ENCODE measurements around the gene TPI1.

The TPI1 gene

DNA sequence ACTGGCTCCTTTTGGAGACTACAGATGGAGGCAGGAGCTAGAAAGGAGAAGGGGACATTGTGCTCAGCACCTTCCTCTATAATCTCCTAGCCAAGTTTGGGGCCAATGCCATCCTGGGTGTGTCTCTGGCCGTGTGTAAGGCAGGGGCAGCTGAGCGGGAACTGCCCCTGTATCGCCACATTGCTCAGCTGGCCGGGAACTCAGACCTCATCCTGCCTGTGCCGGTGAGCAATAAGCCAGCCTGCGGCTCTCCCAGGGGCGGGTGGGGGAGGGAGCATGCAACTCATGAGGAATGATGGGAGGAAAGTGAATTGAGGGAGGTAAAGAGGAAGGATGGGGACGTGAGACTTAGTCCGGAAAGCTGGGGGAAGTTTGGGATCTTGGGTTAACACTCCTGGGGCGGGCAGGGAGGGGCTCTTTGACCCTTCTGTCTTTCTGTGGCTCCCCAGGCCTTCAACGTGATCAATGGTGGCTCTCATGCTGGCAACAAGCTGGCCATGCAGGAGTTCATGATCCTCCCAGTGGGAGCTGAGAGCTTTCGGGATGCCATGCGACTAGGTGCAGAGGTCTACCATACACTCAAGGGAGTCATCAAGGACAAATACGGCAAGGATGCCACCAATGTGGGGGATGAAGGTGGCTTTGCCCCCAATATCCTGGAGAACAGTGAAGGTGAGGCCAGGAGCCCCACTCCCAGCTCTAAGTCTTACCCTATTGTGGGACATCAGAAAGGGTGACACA lies 50.3 kb downstream of the TPI1 start:
- H3K27ac Mint-ChIP-seq, result no peak overlapping the region
- peaks cover 9% of the 10 kb centered on the region for H3K27me3 Mint-ChIP-seq (ENCODE audit: low read depth, poor library complexity)
- H3K36me3 Mint-ChIP-seq (ENCODE audit: low read depth), result peaks cover 26% of the 10 kb centered on the region
- DNase-seq, result no peak
- no peak overlapping the region for H3K4me3 Mint-ChIP-seq
- H3K4me1 Mint-ChIP-seq, result peaks cover 71% of the 10 kb centered on the region
- TF ChIP-seq, protein P1, sequence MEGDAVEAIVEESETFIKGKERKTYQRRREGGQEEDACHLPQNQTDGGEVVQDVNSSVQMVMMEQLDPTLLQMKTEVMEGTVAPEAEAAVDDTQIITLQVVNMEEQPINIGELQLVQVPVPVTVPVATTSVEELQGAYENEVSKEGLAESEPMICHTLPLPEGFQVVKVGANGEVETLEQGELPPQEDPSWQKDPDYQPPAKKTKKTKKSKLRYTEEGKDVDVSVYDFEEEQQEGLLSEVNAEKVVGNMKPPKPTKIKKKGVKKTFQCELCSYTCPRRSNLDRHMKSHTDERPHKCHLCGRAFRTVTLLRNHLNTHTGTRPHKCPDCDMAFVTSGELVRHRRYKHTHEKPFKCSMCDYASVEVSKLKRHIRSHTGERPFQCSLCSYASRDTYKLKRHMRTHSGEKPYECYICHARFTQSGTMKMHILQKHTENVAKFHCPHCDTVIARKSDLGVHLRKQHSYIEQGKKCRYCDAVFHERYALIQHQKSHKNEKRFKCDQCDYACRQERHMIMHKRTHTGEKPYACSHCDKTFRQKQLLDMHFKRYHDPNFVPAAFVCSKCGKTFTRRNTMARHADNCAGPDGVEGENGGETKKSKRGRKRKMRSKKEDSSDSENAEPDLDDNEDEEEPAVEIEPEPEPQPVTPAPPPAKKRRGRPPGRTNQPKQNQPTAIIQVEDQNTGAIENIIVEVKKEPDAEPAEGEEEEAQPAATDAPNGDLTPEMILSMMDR (IDR thresholded peaks at IDR 0.05), result no peak
- H3K9me3 Mint-ChIP-seq, result no peaks in the 10 kb centered on the region

DNA sequence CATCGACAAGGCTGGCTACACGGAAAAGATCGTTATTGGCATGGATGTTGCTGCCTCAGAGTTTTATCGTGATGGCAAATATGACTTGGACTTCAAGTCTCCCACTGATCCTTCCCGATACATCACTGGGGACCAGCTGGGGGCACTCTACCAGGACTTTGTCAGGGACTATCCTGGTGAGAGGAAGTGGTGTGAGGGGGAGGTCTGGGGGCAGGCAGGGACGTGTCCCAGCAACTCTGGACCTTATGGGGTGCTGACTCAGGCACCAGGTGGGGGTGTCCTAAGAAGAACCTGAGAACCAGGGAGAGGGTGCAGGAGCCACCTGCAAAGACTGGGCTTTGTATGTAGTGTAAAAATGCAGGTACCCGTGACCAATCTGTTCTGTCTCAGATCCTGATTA lies 52.3 kb downstream of the TPI1 start:
- TF ChIP-seq, protein P1 (IDR thresholded peaks at IDR 0.05), result no peak
- peaks cover 2% of the 10 kb centered on the region for H3K27me3 Mint-ChIP-seq (ENCODE audit: low read depth, poor library complexity)
- H3K4me1 Mint-ChIP-seq, result peaks cover 75% of the 10 kb centered on the region
- H3K27ac Mint-ChIP-seq, result peak overlapping the region; percentile 5
- H3K4me3 Mint-ChIP-seq, result no peak overlapping the region
- peaks cover 26% of the 10 kb centered on the region for H3K36me3 Mint-ChIP-seq (ENCODE audit: low read depth)
- H3K9me3 Mint-ChIP-seq, result no peaks in the 10 kb centered on the region
- DNase-seq, result no peak

Data from nephron progenitor cell (in vitro differentiated cells).